ENCODE results near the gene GABRR1.
"Not testable (repeated sequence)": the region's sequence is repeated elsewhere in the genome, so short reads cannot be mapped to it uniquely, and the experiment has no call there.

The GABRR1 gene

DNA sequence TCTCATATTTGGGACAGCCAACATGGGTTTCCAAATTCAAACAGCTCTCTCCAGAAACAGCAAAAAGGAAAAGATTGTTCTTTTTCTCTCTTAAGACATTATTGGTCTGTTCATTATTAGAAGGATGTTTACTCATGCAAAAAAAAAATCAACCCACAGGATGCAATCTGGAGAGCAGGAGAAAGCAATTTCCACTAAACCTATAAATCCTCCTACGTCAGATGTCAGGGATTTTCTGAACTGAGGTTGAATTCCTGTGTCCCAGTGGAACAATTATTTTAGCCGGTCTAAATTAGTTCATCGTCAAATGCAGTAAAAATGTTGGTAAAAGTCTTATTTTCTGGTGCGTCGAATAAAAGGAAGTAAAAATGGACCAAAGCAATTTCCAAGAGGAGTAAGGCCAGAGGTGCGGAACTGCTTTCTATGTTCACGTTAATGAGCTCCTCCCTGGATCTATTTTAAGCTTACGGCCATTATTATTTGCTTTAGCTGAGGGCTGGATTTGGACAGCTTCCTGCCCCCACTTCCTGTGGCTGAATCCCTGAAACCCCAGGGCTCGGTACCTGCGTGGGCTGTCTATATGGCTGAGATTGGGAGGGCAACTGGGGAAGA, at the start of gene GABRR1:
GABRR1 (minus strand) TSS at position 60 of the 612 bp plus-strand sequence; CDS start at position 24, 36 bp downstream.
- no peak for DNase-seq

DNA sequence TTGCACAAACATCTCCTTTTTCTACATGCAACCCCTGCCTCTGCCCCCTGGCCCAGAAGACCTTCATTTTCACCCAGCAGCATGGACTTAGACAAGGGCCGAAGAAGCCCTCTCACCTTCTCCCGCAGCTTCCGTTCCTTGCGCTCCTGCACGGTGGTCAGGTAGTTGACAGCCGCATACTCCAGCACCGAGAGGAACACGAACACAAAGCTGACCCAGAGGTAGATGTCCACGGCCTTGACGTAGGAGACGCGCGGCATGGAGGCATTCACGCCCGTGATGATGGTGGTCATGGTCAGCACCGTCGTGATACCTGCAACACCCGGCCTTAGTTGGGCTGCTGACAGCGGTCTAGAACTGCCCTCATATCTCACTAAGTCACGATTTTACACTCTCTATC, 47.1 kb upstream of the GABRR1 start:
- DNase-seq, result no peak

DNA sequence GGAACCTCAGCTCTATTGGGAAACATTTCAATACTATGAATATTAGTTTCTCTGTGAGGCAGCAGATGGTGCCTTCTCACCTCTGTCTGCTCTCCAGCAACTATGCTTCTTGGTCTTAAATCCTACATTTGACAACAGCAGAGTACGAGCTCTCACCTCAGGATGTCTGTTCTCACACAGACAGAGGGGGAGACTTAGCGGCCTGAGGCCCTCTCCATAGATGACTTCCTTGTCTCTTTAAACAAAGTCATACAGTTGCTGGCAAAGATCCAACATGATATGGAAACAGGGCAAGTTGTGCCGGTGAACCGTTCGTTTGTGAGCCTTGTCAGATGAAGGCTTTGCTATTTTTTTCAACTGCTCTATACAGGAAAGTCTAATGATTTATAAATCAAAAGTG, 43.7 kb upstream of the GABRR1 start:
- no peak for DNase-seq

DNA sequence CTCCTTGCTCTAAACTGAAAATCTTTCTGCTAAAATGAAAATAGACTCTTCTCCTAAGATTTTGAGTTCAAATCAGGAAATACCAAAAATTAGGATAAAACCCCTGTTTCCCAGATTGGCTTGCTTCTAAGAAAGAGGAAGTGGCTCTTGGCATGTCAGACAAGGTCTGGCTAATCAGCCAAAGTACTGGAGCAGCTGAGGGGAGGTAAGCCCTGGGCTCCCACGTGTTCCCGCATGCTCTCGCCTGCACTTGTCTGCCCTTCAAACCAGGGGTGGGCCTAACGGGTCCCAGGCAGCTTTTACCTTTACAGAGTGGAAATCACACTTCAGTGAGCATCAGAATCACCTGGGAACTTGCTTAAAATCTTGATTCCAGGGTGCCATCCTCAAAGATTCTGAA, 43.2 kb upstream of the GABRR1 start:
- no peak for DNase-seq

DNA sequence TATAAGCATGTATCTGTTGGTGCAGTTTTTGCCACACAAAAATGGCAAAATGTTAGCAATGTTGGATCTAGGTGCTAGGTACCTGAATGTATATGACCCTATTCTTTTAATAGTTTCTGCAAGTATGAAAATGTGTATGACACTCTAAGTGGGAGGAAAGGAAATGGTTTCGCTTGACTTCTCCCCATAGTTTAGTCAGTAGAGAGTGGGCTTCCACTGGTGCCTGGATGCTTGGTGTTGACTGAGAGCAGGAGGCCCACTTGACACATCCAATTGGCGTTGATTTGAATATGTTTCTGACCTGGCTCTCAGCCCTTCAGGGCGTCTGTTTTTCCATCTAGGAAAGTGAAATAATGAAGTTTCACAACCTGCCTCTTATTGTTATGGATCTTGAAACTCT, 41.8 kb upstream of the GABRR1 start:
- no peak for DNase-seq

DNA sequence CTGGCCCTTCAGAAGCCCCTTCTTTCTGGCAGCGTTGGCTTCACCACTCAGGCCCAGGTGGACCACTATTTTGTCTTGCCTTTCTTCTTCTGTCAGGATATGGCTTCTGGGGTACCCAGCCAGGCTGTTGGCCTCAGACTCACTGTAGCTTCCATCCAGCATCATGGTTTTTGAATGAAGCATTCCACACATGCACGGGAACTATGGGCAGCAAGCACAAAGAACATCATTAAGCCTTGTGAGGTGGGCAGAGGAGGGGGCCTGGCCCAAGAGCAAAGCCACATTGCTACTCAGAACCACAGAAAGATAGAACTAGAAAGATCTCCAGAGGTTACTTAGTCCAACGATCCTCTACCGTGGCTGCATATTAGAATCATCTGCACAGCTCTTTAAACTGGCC, 40.6 kb upstream of the GABRR1 start:
- no peak for DNase-seq

DNA sequence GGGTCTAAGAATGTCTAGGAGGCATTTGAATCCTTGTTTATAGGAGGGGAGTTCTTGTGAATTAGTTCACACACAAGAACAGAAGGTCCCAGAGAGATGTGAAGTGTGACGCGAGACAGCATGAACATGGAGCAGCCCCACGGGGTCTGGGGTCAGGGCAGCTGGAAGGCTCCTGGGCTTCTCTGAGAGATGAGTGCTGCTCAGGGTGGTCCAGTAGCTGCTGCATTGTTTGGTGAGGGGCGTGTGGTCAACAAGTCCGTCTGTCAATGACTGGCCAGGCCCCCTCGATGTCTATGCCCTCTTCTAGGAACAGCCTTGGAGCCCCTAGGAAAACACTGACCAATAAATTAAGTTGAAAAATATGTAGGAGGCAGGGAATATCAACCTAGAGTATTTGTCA, 40.2 kb upstream of the GABRR1 start:
- DNase-seq, result no peak

DNA sequence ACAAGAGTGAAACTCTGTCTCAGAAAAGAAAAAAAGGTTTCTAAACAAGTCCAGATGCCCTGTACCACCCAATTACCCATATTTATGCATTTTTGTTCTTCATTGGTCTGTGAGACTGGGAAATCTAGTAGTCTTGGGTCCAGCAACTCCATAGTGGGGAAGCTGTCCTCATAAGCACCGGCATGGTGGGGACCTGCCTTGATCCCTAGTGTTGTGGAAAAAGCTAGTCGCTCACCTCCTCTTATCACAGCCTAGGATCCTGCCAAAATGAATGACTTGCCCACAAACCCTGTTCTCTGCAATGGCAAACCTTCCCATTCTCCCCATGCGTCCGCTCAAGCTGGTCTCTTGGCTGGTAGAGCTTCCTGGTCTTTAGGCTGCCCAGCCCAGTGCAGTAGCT, 38.3 kb upstream of the GABRR1 start:
- no peak for DNase-seq

DNA sequence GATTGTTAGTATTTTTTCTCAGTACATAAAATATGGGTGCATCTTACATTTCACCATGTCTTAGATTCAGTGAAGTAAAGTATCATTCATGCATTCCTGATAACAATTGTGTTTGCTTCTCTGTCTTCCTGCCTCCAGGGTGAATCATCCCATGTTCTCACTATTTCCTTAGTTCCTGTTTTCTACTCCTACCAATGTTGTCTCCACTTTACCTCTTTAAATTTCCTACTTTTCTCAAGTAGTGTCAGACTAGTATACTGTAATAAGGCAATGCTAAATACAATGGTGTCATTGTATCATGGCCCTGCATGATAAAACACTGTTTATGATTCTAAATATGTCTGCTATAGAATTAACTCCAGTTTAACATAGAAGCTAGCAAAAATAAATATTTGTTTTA, 37.4 kb upstream of the GABRR1 start:
- DNase-seq, result peak; percentile 22

DNA sequence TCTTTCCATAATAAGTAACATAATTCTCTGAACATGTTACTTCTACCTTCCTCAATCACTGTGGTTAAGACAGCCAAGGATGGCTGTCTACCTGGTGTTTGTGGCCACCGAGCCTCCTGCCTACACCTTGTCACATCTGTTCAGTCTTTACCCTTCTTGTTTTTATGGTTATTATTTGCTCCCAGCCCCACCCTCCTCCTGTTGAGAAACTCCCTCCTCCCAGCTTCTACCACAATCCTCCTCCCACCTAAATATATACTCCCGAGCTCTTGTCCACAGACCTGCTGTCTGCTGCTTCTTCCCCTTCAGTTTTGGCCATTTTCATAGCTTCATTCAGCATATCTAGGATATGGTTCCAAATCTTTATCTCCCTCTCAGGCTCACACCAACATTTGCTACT, 35.7 kb upstream of the GABRR1 start:
- DNase-seq, result no peak

DNA sequence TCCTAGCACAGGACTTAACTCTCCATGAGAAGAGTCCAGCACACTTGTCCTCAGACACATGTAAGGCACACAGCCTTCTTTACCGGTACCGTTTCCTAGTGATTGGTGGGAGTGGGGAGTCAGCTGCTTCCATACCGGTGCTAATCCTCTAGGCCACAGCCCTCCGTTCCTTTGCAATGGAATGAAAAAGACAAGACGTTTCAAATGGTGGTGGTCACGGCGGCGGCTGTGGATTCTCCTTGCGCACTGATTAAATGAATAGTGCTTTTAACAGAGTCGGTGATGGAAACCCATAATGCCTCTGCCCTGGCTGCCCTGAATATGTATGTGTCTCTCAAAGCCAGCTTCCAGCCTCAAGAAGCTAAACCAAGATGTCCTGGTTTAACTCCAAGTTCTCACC, 34.8 kb upstream of the GABRR1 start:
- DNase-seq, result no peak

DNA sequence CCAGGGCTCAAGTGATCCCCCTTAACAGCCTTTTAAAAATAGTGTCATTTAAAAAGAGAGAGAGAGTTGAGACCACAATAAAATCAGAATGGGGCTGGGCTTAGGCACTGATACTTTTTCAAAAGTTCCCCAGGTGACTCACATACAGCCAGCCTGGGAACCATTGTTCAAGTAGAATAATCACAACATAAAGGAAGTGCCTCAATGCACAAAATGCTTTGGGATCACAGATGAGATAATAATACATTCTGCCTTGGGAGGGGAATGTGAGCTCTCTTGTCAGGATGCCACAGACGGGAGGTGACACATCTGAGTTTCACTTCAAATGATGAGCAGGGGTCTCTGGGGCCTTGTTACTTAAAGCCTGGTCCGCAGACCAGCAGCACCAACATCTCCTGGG, 34.0 kb upstream of the GABRR1 start:
- DNase-seq, result peak; percentile 17

DNA sequence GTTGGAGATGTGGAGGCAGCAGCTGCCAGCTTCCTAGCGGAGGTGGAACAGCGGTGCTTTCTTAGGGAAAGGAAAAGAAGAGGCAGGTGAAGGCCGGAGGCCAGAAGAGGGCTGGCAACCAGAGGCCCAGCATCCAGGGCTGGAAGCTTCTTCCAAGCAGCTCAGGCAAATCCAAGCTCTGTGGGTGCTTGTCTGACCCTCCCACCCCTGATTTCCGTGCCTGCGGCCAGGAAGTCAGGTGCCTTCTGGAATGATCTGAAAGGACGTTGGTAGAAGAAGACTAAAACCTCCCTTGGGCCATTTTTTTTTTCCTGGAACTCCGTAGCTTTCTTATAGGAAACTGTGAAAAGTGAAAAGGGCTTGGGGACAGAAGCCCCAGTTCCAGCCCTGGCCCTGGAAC, 33.1 kb upstream of the GABRR1 start:
- DNase-seq, result no peak

DNA sequence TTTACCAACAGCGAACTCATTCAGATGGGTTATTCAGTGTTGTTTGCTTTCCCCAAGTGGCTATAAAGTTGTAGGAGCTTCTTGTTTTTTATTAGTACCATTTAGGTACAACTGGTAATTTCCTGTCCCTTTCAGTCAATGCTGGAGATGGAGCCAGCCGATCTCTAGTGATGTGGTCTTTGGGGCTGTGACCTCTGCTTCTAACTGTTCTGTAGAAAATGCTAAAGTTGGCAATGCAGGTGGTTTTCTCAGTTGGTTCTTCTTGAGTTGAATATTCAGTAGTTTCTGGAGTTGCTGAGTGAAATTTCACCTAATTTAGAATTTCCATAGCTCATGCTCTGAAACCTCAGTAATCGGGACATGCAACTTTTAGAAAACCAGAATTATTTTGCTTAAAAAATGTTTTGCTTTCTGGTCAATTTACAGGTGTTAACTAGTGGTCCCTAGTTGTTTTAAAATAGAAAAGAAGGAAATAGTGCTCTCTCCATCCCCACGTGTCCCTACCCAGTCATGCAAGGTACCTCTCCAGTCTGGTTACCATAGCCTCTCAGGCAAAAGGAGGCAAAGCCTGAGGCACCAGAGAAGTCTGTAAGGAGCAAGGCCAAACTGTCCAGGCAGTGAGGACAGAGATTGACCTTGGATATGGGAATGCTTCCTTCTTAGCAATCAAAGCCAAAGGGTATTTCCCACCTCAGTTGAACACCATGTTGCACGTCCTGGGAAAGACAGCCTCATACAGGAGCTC, 27.3 kb upstream of the GABRR1 start:
- no peak for DNase-seq

DNA sequence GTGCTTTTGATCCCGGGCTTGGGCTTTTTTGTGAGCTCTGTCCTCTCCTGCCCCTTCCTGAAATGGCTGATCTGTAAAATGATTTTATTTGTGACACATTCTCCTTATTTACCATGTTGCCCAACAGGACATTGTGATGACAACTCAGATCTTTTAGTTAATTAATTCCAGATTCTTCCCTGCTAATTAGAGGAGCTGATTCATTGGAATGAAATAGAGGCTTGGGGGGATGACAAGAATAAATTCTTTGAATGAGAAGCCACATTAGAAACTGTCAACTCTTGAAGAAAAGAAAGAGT, 26.1 kb upstream of the GABRR1 start:
- DNase-seq, result no peak

DNA sequence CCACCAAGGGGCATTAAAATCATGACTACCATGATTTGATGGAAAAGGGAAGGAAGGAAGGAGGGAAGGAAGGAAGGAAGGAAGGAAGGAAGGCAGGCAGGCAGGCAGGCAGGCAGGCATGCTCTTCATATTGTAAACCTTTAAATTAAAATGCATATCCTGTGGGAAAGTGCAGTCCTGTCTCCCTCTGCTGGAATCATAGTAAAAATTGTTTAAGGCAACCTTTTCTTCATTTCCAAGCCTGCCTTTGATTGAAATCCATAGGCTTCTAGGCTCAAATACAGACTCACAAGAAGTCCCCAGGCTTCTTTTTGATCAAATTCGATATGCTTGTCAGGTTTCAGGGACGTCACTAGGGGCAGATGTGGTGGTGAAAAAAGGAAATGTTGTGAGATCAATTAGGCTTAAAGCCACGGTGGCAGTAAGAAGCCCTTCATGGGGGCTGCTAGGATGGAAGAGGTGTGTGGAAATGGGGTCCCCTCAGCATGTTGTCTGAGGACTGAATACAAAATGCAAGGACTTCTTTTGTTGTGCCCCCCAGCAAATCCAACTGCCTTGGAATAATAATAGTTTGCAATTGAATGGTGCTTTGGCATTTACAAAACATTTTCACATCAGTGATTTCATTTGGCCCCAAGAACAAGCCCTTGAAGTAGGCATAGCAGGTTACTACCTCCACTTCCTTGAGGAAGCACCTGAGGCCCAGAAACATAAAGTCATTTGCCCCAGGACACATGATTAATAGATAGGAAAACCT, 25.6 kb upstream of the GABRR1 start:
- no peak for DNase-seq

DNA sequence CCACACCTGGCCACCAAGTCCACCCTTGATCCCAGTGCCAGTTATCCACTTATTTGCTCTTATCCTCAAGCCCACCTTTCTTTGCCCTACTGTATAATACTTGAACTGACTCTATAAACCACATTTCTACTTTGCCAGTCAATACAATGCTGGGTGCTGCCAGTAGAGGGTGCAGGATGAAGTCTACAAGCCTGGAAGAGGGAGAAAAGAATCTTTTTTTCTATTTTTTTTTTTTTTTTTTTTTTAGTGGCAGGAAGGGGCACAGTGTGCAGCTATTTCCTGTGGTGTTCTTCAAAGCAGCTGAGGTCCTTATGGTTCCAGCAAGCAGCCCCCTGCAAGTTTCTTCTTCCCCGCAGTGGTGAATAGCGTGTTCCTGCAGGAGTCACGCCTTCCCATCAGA, 22.2 kb upstream of the GABRR1 start:
- no peak for DNase-seq

DNA sequence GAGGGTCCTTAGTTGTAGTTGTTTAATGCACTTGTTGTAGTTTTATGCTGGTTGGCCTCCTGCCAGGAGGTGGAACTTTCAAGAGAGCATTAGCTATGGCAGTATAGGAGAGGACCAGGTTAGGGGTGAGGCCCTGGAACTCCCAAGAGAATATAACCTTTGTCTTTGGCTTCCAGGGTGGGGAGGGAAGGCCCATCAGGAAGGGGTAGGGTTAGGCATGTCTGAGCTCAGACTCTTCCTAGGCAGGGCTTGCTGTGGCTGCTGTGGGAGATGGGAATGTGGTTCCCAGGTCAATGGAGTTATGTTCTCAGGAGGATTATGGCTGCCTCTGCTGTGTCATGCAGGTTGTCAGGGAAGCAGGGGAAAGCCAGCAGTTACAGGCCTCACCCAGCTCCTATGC, 20.0 kb upstream of the GABRR1 start:
- DNase-seq, result no peak

DNA sequence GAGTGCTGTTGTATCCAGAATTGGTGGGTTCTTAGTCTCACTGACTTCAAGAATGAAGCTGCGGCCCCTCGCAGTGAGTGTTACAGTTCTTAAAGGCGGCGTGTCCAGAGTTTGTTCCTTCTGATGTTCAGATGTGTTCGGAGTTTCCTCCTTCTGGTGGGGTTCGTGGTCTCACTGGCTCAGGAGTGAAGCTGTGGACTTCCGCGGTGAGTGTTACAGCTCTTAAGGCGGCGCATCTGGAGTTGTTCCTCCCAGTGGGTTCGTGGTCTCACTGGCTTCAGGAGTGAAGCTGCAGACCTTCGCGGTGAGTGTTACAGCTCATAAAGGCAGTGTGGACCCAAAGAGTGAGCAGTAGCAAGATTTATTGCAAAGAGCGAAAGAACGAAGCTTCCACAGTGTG, 16.4 kb upstream of the GABRR1 start:
- not testable (repeated sequence) for DNase-seq

DNA sequence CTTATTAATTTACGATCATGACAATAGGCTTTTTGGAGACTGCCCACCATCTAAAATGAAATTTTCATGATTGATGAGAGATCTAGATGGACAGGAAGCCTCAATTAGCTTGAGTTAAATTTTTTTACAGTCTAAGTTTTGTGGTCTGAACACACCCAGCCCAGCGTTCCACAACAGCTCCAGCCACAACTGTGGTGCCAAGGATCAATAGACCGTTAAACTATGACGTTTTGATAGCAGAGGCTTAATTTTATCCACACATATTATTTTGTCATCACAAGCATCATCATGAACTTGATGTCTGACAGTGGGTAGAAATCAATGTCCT, 5.5 kb upstream of the GABRR1 start:
- no peak for DNase-seq

DNA sequence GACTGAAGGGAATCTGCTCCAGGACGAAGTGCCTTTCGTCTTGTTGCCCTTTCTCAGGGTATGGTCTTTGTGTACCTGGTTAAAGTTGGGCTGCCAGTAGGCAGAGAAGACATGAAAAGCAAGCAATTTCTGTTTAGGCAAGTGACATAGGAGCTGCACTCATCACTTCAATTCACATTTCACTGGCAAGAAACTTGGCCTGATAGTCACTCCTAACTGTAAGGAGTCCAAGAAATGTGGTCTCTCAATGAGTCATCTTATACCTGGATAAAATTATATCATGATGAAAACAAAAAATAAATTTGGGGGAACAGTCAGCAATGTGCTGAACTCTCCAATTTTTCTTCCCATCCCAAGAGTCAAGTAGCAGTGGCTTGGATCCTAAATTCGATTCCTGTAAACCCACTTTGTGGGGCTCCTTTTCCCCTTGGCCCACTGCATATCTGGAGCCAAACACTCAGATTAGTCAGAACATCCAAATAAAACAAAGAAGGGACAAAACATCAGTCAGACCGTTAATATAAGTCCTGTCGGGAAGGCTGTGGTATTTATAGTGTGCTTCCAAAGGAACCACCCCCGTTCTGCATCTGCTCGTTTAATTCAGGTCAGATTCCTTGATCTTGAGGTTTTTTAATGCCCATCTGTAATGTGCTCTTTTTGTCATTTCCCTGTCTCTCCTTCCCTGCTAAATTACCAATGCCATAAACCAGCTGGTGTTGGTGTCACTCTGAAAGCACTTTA, 5.0 kb upstream of the GABRR1 start:
- peak; percentile 1 for DNase-seq

DNA sequence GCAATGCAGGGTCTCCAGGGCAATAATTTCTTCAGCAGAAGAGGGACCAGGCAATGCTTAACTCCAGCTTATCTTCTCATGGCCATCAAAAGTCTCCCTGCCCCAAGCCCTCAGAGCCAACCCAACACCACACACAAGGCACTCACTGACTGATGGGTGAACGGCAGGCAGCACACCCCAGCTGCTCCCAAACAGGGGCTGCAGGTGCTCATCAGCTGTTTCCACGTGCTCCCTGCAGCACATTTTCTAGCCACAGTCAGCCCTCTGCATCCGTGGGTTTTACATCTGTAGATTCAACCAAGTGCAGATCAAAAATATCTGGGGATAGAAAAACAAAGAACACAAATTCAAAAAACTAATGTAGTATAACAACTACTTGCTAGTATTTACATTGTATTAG, 4.0 kb upstream of the GABRR1 start:
- no peak for DNase-seq

DNA sequence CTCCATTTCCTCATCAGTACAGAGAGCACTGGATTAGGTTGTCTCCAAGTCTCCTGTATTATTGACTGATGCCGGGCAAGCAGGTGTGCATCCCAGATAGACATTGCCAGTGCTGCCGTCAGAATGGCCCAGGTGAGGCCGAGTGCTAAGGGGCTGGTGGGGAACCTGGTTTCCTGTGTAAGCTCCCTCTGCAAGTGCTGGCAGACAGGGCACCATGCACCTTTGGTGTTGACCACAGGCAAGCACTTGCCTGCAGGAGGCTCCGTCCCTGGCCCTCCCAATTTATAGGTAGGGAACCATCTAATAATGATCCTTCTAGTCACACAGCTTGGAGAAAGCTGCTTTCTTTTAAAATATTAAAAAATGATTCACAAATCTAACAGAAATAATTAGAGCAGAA, 747 bp downstream of the GABRR1 start:
- DNase-seq, result no peak

DNA sequence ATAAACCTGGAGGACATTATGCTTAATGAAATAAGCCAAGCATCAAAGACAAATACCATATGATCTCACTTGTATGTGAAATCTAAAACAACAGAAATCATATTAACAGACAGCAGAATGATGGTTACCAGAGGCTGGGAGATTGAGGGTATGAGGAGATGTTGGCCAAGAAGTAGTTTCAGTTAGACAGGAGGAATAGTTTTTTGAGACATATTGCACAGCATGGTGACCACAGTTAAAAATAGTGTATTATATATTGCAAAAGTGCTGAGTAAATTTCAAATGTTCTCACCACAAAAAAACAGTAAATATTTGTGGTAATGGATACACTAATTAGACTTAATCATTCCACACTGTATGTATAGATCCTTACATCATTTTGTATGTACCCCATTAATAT, 1.8 kb downstream of the GABRR1 start:
- no peak for DNase-seq

Data from kidney glomerular epithelial cell (primary cell).